GM23248 (cell line): ENCODE results near the gene LOC128125822.

Experiments
- DNase-seq: peaks from one replicate; pipeline ENCODE4 v3.0.0-alpha.2; 2015
- H2AFZ ChIP-seq: fragments of 200-600 bp; sonication (generic); 2 replicates; pipeline ENCODE4 v1.6.1; 2016; ENCODE audit warnings: antibody characterized with exemption
- H3F3A ChIP-seq: fragments of 200-600 bp; sonication (generic); 2 replicates; pipeline ENCODE4 v1.6.1; 2016; ENCODE audit warnings: mild to moderate bottlenecking, antibody characterized with exemption, mixed run types; ENCODE audit not compliant: insufficient read depth
- H3K27ac ChIP-seq: fragments of 200-600 bp; sonication (generic); 2 replicates; pipeline ENCODE4 v1.5.1; 2016; ENCODE audit warnings: mild to moderate bottlenecking
- H3K27me3 ChIP-seq: fragments of 200-600 bp; sonication (generic); replicated peaks from 2 replicates; pipeline ENCODE4 v1.6.1; 2016; ENCODE audit warnings: mild to moderate bottlenecking; ENCODE audit not compliant: insufficient read depth
- H3K36me3 ChIP-seq: fragments of 200-600 bp; sonication (generic); 2 replicates; pipeline ENCODE4 v1.6.1; 2016; ENCODE audit warnings: low read depth, mild to moderate bottlenecking
- H3K4me1 ChIP-seq: fragments of 200-600 bp; sonication (generic); 2 replicates; pipeline ENCODE4 v1.6.1; 2016; ENCODE audit warnings: mild to moderate bottlenecking; ENCODE audit not compliant: insufficient read depth
- H3K4me2 ChIP-seq: fragments of 200-600 bp; sonication (generic); one replicate; pipeline ENCODE4 v1.6.1; 2016; ENCODE audit warnings: mild to moderate bottlenecking; ENCODE audit not compliant: unreplicated experiment
- H3K4me3 ChIP-seq: fragments of 200-600 bp; sonication (generic); 2 replicates; pipeline ENCODE4 v1.5.1; 2016; ENCODE audit warnings: mild to moderate bottlenecking
- H3K79me2 ChIP-seq: fragments of 200-600 bp; sonication (generic); 2 replicates; pipeline ENCODE4 v1.6.1; 2016; ENCODE audit warnings: mild to moderate bottlenecking; ENCODE audit not compliant: insufficient read depth
- H3K9ac ChIP-seq: fragments of 200-600 bp; sonication (generic); 2 replicates; pipeline ENCODE4 v1.6.1; 2016; ENCODE audit warnings: mild to moderate bottlenecking
- H3K9me2 ChIP-seq: fragments of 200-600 bp; sonication (generic); 2 replicates; pipeline ENCODE4 v1.6.1; 2016; ENCODE audit warnings: mixed run types, mild to moderate bottlenecking, moderate library complexity; ENCODE audit not compliant: insufficient read depth
- H3K9me3 ChIP-seq: fragments of 200-600 bp; sonication (generic); one replicate; pipeline ENCODE4 v1.6.1; 2017; ENCODE audit warnings: low read depth
- H4K20me1 ChIP-seq: fragments of 200-600 bp; sonication (generic); 2 replicates; pipeline ENCODE4 v1.6.0; 2016; ENCODE audit not compliant: insufficient read depth
- EZH2 ChIP-seq: fragments of 200-600 bp; sonication (generic); IDR thresholded peaks from 2 replicates; pipeline ENCODE4 v1.6.1; 2018; ENCODE audit warnings: antibody characterized with exemption, mild to moderate bottlenecking; ENCODE audit not compliant: insufficient read depth, poor library complexity, severe bottlenecking
- EZH2phosphoT487 ChIP-seq: fragments of 200-600 bp; sonication (generic); IDR thresholded peaks from 2 replicates; pipeline ENCODE4 v1.6.1; 2018; ENCODE audit warnings: antibody characterized with exemption, moderate library complexity, mild to moderate bottlenecking, low read depth; ENCODE audit not compliant: insufficient read depth
- WGBS, 2 experiments: methylation state at CpG; one replicate each; pipeline ENCODE4 v1.1.6; 2015 to 2017; ENCODE audit warnings: low lambda C conversion rate in 2 of 2, low coverage in 1 of 2; ENCODE audit errors: missing lambda C conversion rate in 2 of 2; 5-methylcytosine and 5-hydroxymethylcytosine counted together
- in situ Hi-C: fragments of 300-500 bp; cut with MboI; formaldehyde crosslinking; loops from 2 replicates; pipeline ENCODE4 v1.15.0; 2020

LOC128125822 gene

DNA sequence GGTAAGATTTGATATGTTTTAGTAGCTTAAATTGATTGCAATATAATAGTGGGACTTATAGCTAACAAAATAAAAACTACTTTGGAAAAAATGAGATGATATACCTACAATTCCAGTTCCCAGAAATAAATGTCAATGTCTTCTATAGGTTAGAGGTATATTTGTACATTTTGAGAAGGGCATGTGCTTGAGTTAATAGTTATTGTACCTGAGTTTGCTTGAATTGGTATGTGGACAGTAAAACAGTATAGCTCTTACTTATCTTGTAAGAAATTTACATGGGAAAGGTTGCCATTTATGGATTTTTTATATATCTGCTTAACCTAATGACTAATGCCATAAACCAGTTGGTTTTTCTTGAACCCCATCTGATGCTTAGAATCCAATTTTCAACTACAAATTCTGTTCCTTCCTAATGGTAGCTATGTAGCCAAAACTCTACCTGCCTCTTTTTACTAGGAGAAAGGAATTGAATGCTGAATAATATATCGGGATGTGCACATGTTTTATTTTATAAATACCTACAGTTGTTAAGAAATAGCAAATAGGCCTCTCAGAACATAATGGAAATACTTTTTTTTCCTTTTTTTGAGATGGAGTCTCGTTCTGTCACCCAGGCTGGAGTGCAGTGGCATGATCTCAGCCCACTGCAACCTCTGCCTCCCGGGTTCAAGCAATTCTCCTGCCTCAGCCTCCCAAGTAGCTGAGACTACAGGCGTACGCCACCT, 4.9 kb downstream of the LOC128125822 start:
- Histone ChIP-seq H3K4me1 (peaks cover 26% of the 10 kb centered on the region), H3K9ac (no peak overlapping the region), H3F3A (peaks cover 64% of the 10 kb centered on the region), H3K27me3 (no peaks in the 10 kb centered on the region), H3K9me2 (no peaks in the 10 kb centered on the region), H3K4me2 (no peak overlapping the region), H3K9me3 (no peaks in the 10 kb centered on the region), H3K4me3 (no peak overlapping the region), H3K27ac (no peak overlapping the region), H3K36me3 (peaks cover 63% of the 10 kb centered on the region), H4K20me1 (peaks cover 11% of the 10 kb centered on the region; the same call in 1 of the 2 replicates), H2AFZ (no peak overlapping the region), H3K79me2 (peaks cover 88% of the 10 kb centered on the region)
- TF ChIP-seq EZH2 (no peak), EZH2phosphoT487 (no peak)
- WGBS, 2 experiments: 99 to 100% methylated on average over 5 of the region's 5 CpGs
- DNase-seq: no peak
- in situ Hi-C loops: no loop called here

DNA sequence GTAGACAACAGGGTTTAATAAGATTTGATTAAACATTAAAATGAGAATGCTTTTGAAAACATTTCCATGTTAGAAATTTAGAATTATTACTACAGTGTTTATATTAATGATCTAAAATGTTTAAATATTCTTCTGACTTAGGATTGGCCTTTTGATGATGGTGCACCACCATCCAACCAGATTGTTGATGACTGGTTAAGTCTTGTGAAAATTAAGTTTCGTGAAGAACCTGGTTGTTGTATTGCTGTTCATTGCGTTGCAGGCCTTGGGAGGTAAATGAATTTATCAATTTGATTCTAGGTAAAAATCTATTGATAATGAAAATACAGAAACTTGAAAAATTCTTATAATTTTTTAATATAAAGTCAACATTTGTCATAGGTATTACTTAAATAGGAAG, 6.5 kb downstream of the LOC128125822 start:
- no peaks in the 10 kb centered on the region for H3K27me3 ChIP-seq
- no peak overlapping the region for H3K4me2 ChIP-seq
- H3K36me3 ChIP-seq: peaks cover 77% of the 10 kb centered on the region
- in situ Hi-C loops: no loop called here
- no peak for DNase-seq
- H3K4me3 ChIP-seq: no peak overlapping the region
- no peak for TF ChIP-seq EZH2
- TF ChIP-seq EZH2phosphoT487: no peak
- H3K9me3 ChIP-seq: no peaks in the 10 kb centered on the region
- H3K79me2 ChIP-seq: peaks cover 74% of the 10 kb centered on the region
- H3K4me1 ChIP-seq: peaks cover 26% of the 10 kb centered on the region
- WGBS, 2 experiments: 97 to 98% methylated on average over 2 of the region's 2 CpGs
- H4K20me1 ChIP-seq: peaks cover 11% of the 10 kb centered on the region; the same call in 1 of the 2 replicates
- H3F3A ChIP-seq: peaks cover 80% of the 10 kb centered on the region
- no peak overlapping the region for H3K27ac ChIP-seq
- no peaks in the 10 kb centered on the region for H3K9me2 ChIP-seq
- no peak overlapping the region for H2AFZ ChIP-seq
- no peak overlapping the region for H3K9ac ChIP-seq

DNA sequence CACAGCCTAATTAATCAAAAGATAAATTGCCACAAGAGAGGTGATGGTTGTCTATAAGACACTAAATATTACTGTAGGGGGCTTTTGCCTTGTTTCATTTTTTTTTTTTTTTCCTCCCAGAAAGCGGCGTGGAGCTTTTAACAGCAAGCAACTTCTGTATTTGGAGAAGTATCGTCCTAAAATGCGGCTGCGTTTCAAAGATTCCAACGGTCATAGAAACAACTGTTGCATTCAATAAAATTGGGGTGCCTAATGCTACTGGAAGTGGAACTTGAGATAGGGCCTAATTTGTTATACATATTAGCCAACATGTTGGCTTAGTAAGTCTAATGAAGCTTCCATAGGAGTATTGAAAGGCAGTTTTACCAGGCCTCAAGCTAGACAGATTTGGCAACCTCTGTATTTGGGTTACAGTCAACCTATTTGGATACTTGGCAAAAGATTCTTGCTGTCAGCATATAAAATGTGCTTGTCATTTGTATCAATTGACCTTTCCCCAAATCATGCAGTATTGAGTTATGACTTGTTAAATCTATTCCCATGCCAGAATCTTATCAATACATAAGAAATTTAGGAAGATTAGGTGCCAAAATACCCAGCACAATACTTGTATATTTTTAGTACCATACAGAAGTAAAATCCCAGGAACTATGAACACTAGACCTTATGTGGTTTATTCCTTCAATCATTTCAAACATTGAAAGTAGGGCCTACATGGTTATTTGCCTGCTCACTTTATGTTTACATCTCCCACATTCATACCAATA, 7.8 kb downstream of the LOC128125822 start:
- in situ Hi-C loops: no loop called here

DNA sequence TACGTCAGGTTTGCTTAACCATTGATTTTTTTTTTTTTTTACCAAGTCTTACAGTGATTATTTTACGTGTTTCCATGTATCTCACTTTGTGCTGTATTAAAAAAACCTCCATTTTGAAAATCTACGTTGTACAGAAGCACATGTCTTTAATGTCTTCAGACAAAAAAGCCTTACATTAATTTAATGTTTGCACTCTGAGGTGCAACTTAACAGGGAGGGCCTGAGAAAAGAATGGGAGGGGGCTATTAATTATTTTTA, 8.4 kb downstream of the LOC128125822 start:
- H3K79me2 ChIP-seq: peaks cover 55% of the 10 kb centered on the region
- peaks cover 13% of the 10 kb centered on the region for H3K4me1 ChIP-seq
- no peaks in the 10 kb centered on the region; the same call in 1 of the 2 replicates for H4K20me1 ChIP-seq
- no peak for DNase-seq
- H3K36me3 ChIP-seq: peaks cover 75% of the 10 kb centered on the region
- no peaks in the 10 kb centered on the region for H3K9me2 ChIP-seq
- no peak overlapping the region for H3K4me2 ChIP-seq
- H2AFZ ChIP-seq: no peak overlapping the region
- H3F3A ChIP-seq: peaks cover 80% of the 10 kb centered on the region
- H3K9ac ChIP-seq: no peak overlapping the region
- H3K9me3 ChIP-seq: no peaks in the 10 kb centered on the region
- WGBS, 2 experiments: 95 to 99% methylated on average over 3 of the region's 3 CpGs
- H3K27ac ChIP-seq: no peak overlapping the region
- H3K4me3 ChIP-seq: no peak overlapping the region
- in situ Hi-C loops: no loop called here
- no peak for TF ChIP-seq EZH2phosphoT487
- TF ChIP-seq EZH2: no peak
- no peaks in the 10 kb centered on the region for H3K27me3 ChIP-seq

More for the DNA sequence above, 7.8 kb downstream of the LOC128125822 start:
- no peaks in the 10 kb centered on the region for H3K27me3 ChIP-seq
- H3K27ac ChIP-seq: no peak overlapping the region
- H3K36me3 ChIP-seq: peaks cover 75% of the 10 kb centered on the region
- H2AFZ ChIP-seq: no peak overlapping the region
- no peaks in the 10 kb centered on the region; the same call in 1 of the 2 replicates for H4K20me1 ChIP-seq
- H3K9me2 ChIP-seq: no peaks in the 10 kb centered on the region
- TF ChIP-seq EZH2phosphoT487 (no peak), EZH2 (no peak)
- peaks cover 18% of the 10 kb centered on the region for H3K4me1 ChIP-seq
- no peak overlapping the region for H3K9ac ChIP-seq
- no peak overlapping the region for H3K4me3 ChIP-seq
- no peaks in the 10 kb centered on the region for H3K9me3 ChIP-seq
- DNase-seq: no peak
- no peak overlapping the region for H3K4me2 ChIP-seq
- H3K79me2 ChIP-seq: peaks cover 60% of the 10 kb centered on the region
- H3F3A ChIP-seq: peaks cover 80% of the 10 kb centered on the region
- WGBS, 2 experiments: 98% methylated on average over 6 of the region's 6 CpGs
